ENCODE measurements around the gene PSPH. TPM values are rescaled to one million over a fixed set of nuclear protein-coding genes. Genes with fewer than 3 reads are reported as not detected.
"Not testable (repeated sequence)": the region's sequence is repeated elsewhere in the genome, so short reads cannot be mapped to it uniquely, and the experiment has no call there.

PSPH gene
- total RNA-seq, 1 experiment from 2014 or later, result 414 TPM

- in situ Hi-C loops (cut with HindIII; ENCODE audit: low pct_unique_long_range_greater_than_20kb, low sequenced_read_pairs), result no loop called here
- peak; percentile 94 for DNase-seq (ENCODE audit: low read depth, low spot score)
Measured at GRCh38 chr7:56074371-56074791, 23.1 kb upstream of the PSPH start.

- in situ Hi-C loops (cut with HindIII; ENCODE audit: low pct_unique_long_range_greater_than_20kb, low sequenced_read_pairs), result not testable (repeated sequence)
Measured at GRCh38 chr7:56066376-56066775, 15.1 kb upstream of the PSPH start.

GRCh38 chr7:56063882-56064625, 12.8 kb upstream of the PSPH start, which contains the start of gene SUMF2:
SUMF2 (plus strand) TSS chr7:56064286; CDS start chr7:56064312, 26 bp downstream.
- in situ Hi-C loops (cut with HindIII; ENCODE audit: low pct_unique_long_range_greater_than_20kb, low sequenced_read_pairs), result no loop called here
- DNase-seq (ENCODE audit: low read depth, low spot score), result peak; percentile 94

More at GRCh38 chr7:56066376-56066775, 15.1 kb upstream of the PSPH start:
- not testable (repeated sequence) for DNase-seq (ENCODE audit: low read depth, low spot score)

GRCh38 chr7:56063500-56063881, 12.2 kb upstream of the PSPH start:
- in situ Hi-C loops (cut with HindIII; ENCODE audit: low pct_unique_long_range_greater_than_20kb, low sequenced_read_pairs), result no loop called here

GRCh38 chr7:56062382-56062781, 11.1 kb upstream of the PSPH start:
- in situ Hi-C loops (cut with HindIII; ENCODE audit: low pct_unique_long_range_greater_than_20kb, low sequenced_read_pairs), result no loop called here

More at GRCh38 chr7:56063500-56063881, 12.2 kb upstream of the PSPH start:
- no peak for DNase-seq (ENCODE audit: low read depth, low spot score)

GRCh38 chr7:56053993-56054392, 2.7 kb upstream of the PSPH start:
- in situ Hi-C loops (cut with HindIII; ENCODE audit: low pct_unique_long_range_greater_than_20kb, low sequenced_read_pairs), result no loop called here
- DNase-seq (ENCODE audit: low read depth, low spot score), result no peak

More at GRCh38 chr7:56062382-56062781, 11.1 kb upstream of the PSPH start:
- DNase-seq (ENCODE audit: low read depth, low spot score), result peak; percentile 74

GRCh38 chr7:56053379-56053778, 2.1 kb upstream of the PSPH start:
- in situ Hi-C loops (cut with HindIII; ENCODE audit: low pct_unique_long_range_greater_than_20kb, low sequenced_read_pairs), result no loop called here
- DNase-seq (ENCODE audit: low read depth, low spot score), result no peak

GRCh38 chr7:56051053-56051338, 248 bp downstream of the PSPH start:
- in situ Hi-C loops (cut with HindIII; ENCODE audit: low pct_unique_long_range_greater_than_20kb, low sequenced_read_pairs), result no loop called here
- no peak for DNase-seq (ENCODE audit: low read depth, low spot score)

- in situ Hi-C loops (cut with HindIII; ENCODE audit: low pct_unique_long_range_greater_than_20kb, low sequenced_read_pairs), result not testable (repeated sequence)
- DNase-seq (ENCODE audit: low read depth, low spot score), result peak; percentile 53
Measured at GRCh38 chr7:56048763-56049162, 2.5 kb downstream of the PSPH start.

- in situ Hi-C loops (cut with HindIII; ENCODE audit: low pct_unique_long_range_greater_than_20kb, low sequenced_read_pairs), result no loop called here
- no peak for DNase-seq (ENCODE audit: low read depth, low spot score)
Measured at GRCh38 chr7:56048245-56048644, 3.0 kb downstream of the PSPH start.

- DNase-seq (ENCODE audit: low read depth, low spot score); in situ Hi-C loops (cut with HindIII; ENCODE audit: low pct_unique_long_range_greater_than_20kb, low sequenced_read_pairs): not testable (repeated sequence)
Measured at GRCh38 chr7:56047446-56048116, 3.7 kb downstream of the PSPH start.

- no peak for DNase-seq (ENCODE audit: low read depth, low spot score)
Measured at GRCh38 chr7:56046721-56047445, 4.4 kb downstream of the PSPH start.

GRCh38 chr7:56045758-56046157, 5.5 kb downstream of the PSPH start:
- DNase-seq (ENCODE audit: low read depth, low spot score), result peak; percentile 68
- in situ Hi-C loops (cut with HindIII; ENCODE audit: low pct_unique_long_range_greater_than_20kb, low sequenced_read_pairs), result not testable (repeated sequence)

More at GRCh38 chr7:56046721-56047445, 4.4 kb downstream of the PSPH start:
- in situ Hi-C loops (cut with HindIII; ENCODE audit: low pct_unique_long_range_greater_than_20kb, low sequenced_read_pairs), result no loop called here

GRCh38 chr7:56040730-56041129, 10.5 kb downstream of the PSPH start:
- in situ Hi-C loops (cut with HindIII; ENCODE audit: low pct_unique_long_range_greater_than_20kb, low sequenced_read_pairs), result no loop called here
- no peak for DNase-seq (ENCODE audit: low read depth, low spot score)

GRCh38 chr7:56033671-56034432, 17.4 kb downstream of the PSPH start:
- peak; percentile 93 for DNase-seq (ENCODE audit: low read depth, low spot score)
- in situ Hi-C loops (cut with HindIII; ENCODE audit: low pct_unique_long_range_greater_than_20kb, low sequenced_read_pairs), result no loop called here

GRCh38 chr7:56032578-56032977, 18.7 kb downstream of the PSPH start:
- in situ Hi-C loops (cut with HindIII; ENCODE audit: low pct_unique_long_range_greater_than_20kb, low sequenced_read_pairs); DNase-seq (ENCODE audit: low read depth, low spot score): not testable (repeated sequence)

GRCh38 chr7:56031556-56031955, 19.7 kb downstream of the PSPH start:
- DNase-seq (ENCODE audit: low read depth, low spot score); in situ Hi-C loops (cut with HindIII; ENCODE audit: low pct_unique_long_range_greater_than_20kb, low sequenced_read_pairs): not testable (repeated sequence)

- DNase-seq (ENCODE audit: low read depth, low spot score), result no peak
- in situ Hi-C loops (cut with HindIII; ENCODE audit: low pct_unique_long_range_greater_than_20kb, low sequenced_read_pairs), result no loop called here
Measured at GRCh38 chr7:56030340-56030739, 20.9 kb downstream of the PSPH start.

Data from SK-MEL-5 (cell line).